HG03571 (cell line): Measurements from ENCODE around the gene GALNT14.

Experiments used
- ATAC-seq: cut with Tn5 transposase; IDR thresholded peaks from one replicate; pipeline ENCODE4 v1.9.1; 2021; ENCODE audit not compliant: unreplicated experiment

GALNT14 gene

GRCh38 chr2:31089645-31090044 lies 48.6 kb downstream of the GALNT14 start:
- ATAC-seq: no peak

- ATAC-seq: no peak
These were observed 49.6 kb downstream of the GALNT14 start for GRCh38 chr2:31088504-31089195.

- ATAC-seq: no peak
These were observed 50.7 kb downstream of the GALNT14 start for GRCh38 chr2:31087491-31087890.

GRCh38 chr2:31086590-31086989 lies 51.6 kb downstream of the GALNT14 start:
- ATAC-seq: no peak

GRCh38 chr2:31083234-31083993 lies 54.8 kb downstream of the GALNT14 start:
- ATAC-seq: no peak

- ATAC-seq: no peak
These were observed 56.2 kb downstream of the GALNT14 start for GRCh38 chr2:31082002-31082401.

GRCh38 chr2:31081492-31081891 lies 56.7 kb downstream of the GALNT14 start:
- ATAC-seq: no peak

- ATAC-seq: no peak
These were observed 57.9 kb downstream of the GALNT14 start for GRCh38 chr2:31080361-31080760.

GRCh38 chr2:31079665-31080064 lies 58.6 kb downstream of the GALNT14 start:
- ATAC-seq: no peak

GRCh38 chr2:31078579-31079105 lies 59.6 kb downstream of the GALNT14 start:
- ATAC-seq: no peak

GRCh38 chr2:31078011-31078410 lies 60.2 kb downstream of the GALNT14 start:
- ATAC-seq: no peak

GRCh38 chr2:31075941-31076590 lies 62.2 kb downstream of the GALNT14 start:
- ATAC-seq: no peak

- no peak for ATAC-seq
These were observed 62.8 kb downstream of the GALNT14 start for GRCh38 chr2:31075431-31075830.

- no peak for ATAC-seq
These were observed 66.5 kb downstream of the GALNT14 start for GRCh38 chr2:31071741-31072140.

GRCh38 chr2:31070339-31071125 lies 67.7 kb downstream of the GALNT14 start:
- no peak for ATAC-seq

- ATAC-seq: no peak
These were observed 68.5 kb downstream of the GALNT14 start for GRCh38 chr2:31069643-31070325.

- no peak for ATAC-seq
These were observed 71.0 kb downstream of the GALNT14 start for GRCh38 chr2:31067259-31067658.

- no peak for ATAC-seq
These were observed 71.7 kb downstream of the GALNT14 start for GRCh38 chr2:31066551-31066950.

- ATAC-seq: no peak
These were observed 72.2 kb downstream of the GALNT14 start for GRCh38 chr2:31066086-31066485.

GRCh38 chr2:31065356-31065755 lies 72.9 kb downstream of the GALNT14 start:
- ATAC-seq: no peak
